Heart right ventricle (tissue), 16 donors: Measurements from ENCODE around the gene GBX1. TPM values are rescaled to one million over a fixed set of nuclear protein-coding genes. Genes with fewer than 3 reads are reported as not detected.

Source experiments
- ATAC-seq, 8 donors: fragments of 200-7000 bp; cut with Tn5 transposase; one replicate each; pipeline ENCODE4 v1.9.1; 2020; ENCODE audit warnings: mild to moderate bottlenecking in 8 of 8, moderate library complexity in 8 of 8, moderate number of reproducible peaks in 1 of 8
- DNase-seq, 2 donors: peaks; one replicate each; pipeline ENCODE4 v3.0.0-alpha.2; 2020
- H3K27ac ChIP-seq, 10 donors: fragments of 200-600 bp; sonication (generic) in 2 of 10; one replicate each; pipeline versions ENCODE4 v1.5.0 to v1.8.0; 2020 to 2022; ENCODE audit warnings: mild to moderate bottlenecking in 3 of 10
- H3K27me3 ChIP-seq, 7 donors: fragments of 200-600 bp; one replicate each; pipeline ENCODE4 v1.8.0; 2021 to 2022; ENCODE audit warnings: mild to moderate bottlenecking in 2 of 7
- H3K36me3 ChIP-seq, 9 donors: fragments of 200-600 bp; sonication (generic) in 1 of 9; one replicate each; pipeline versions ENCODE4 v1.5.0 to v1.8.0; 2020 to 2022; ENCODE audit warnings: mild to moderate bottlenecking in 2 of 9
- H3K4me1 ChIP-seq, 9 donors: fragments of 200-600 bp; sonication (generic) in 1 of 9; one replicate each; pipeline versions ENCODE4 v1.5.0 to v1.8.0; 2020 to 2022; ENCODE audit warnings: mild to moderate bottlenecking in 4 of 9
- H3K4me3 ChIP-seq, 10 donors: fragments of 200-600 bp; sonication (generic) in 2 of 10; one replicate each; pipeline versions ENCODE4 v1.5.0 to v1.8.0; 2020 to 2022; ENCODE audit warnings: mild to moderate bottlenecking in 7 of 10, moderate library complexity in 2 of 10
- H3K9me3 ChIP-seq, 11 donors: fragments of 200-600 bp in 10 of 11; sonication (generic) in 2 of 11; one replicate each; pipeline versions ENCODE4 v1.5.0 to v1.8.0; 2013 to 2022; ENCODE audit warnings: mild to moderate bottlenecking in 2 of 11, control low read depth in 1 of 11, moderate library complexity in 1 of 11
- WGBS, 2 donors: extraction: QIAGEN DNeasy Blood & Tissue Kit; methylation state at CpG; one replicate each; pipeline ENCODE4 v1.1.7; 2013; ENCODE audit warnings: inconsistent platforms in 1 of 2; 5-methylcytosine and 5-hydroxymethylcytosine counted together
- intact Hi-C, 10 donors: fragments of 100-400 bp; cut with DNase I; formaldehyde crosslinking; loops; one replicate each; pipeline versions ENCODE4 v1.11.1 to v1.14.2; 2022
- polyA plus RNA-seq, 2 donors: library from polyadenylated mRNA; stranded (reverse); fragments of 200-250 nt; gene quantifications; one replicate each; pipeline ENCODE4 v1.2.3, GENCODE V29; 2013
- total RNA-seq, 10 donors: library from RNA; stranded (reverse); fragmentation: NEBNext Ultra II Directional in 3 of 10; extraction: Animal tissue kit (Norgen Biotek cat#: 25700) in 3 of 10; gene quantifications; one replicate each; pipeline versions ENCODE4 v1.2.1 to v1.2.4, GENCODE V29; 2021 to 2023
- TF ChIP-seq, protein P1 (sequence below), 9 donors: fragments of 200-600 bp; sonication (generic) in 2 of 9; IDR thresholded peaks; one replicate each; pipeline versions ENCODE4 v1.5.0 to v1.8.0; 2021 to 2022; ENCODE audit warnings: antibody characterized with exemption in 9 of 9, mild to moderate bottlenecking in 5 of 9, moderate library complexity in 1 of 9
- donor health status: Arrhythmogenic right ventricular cardiomyopathy.
- donor health status: ischemic (EF 13 %, LVEDD 7.1; RV severe dilation, severe dysfunction).
- donor health status: healthy with polysubstance abuse.
- donor health status: DM: no; HTN: yes; CAD: no.
- donor health status: DM: no; HTN: no; CAD: no.
- donor health status: ischemic (EF 25% LVEDD 6.9; RV normal size, moderate dysfunction).
- donor health status: ischemic (EF 25% LVEDD 5.7; RV mildly dilated, moderate dysfunction).
- donor health status: healthy.
- donor health status: DM: yes; HTN: yes; CAD: no.
- donor health status: Ischemic cardiomyopathy.
- donor health status: ischemic (EF 35%, LVEDD 5.7; RV mildly dilated, moderate dysfunction).
- donor health status: nonischemic (EF 11% LVEDD 7.7; RV severe dilation, severe dysfunction).
- donor health status: DM: yes; HTN: yes; CAD: no.
- donor health status: PGD.
- donor health status: ischemic (EF 29% LVEDD 5.4; RV normal size, mild dysfunction).
- donor health status: nonischemic (EF 23%, LVEDD 6.1; RV moderate dilation, normal function).

GBX1 gene
- total and polyA plus RNA-seq, 12 donors, result 0.04 to 2.0 (median 0.93) TPM; not detected in 3

GRCh38 chr7:151103973-151104372, 63.5 kb downstream of the GBX1 start:
- TF ChIP-seq, protein P1, sequence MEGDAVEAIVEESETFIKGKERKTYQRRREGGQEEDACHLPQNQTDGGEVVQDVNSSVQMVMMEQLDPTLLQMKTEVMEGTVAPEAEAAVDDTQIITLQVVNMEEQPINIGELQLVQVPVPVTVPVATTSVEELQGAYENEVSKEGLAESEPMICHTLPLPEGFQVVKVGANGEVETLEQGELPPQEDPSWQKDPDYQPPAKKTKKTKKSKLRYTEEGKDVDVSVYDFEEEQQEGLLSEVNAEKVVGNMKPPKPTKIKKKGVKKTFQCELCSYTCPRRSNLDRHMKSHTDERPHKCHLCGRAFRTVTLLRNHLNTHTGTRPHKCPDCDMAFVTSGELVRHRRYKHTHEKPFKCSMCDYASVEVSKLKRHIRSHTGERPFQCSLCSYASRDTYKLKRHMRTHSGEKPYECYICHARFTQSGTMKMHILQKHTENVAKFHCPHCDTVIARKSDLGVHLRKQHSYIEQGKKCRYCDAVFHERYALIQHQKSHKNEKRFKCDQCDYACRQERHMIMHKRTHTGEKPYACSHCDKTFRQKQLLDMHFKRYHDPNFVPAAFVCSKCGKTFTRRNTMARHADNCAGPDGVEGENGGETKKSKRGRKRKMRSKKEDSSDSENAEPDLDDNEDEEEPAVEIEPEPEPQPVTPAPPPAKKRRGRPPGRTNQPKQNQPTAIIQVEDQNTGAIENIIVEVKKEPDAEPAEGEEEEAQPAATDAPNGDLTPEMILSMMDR (IDR thresholded peaks at IDR 0.05), result no peak
- Histone ChIP-seq H3K36me3 (peaks cover 0 to 15% (median 0%) of the 10 kb centered on the region in 9 donors), H3K4me3 (no peak overlapping the region), H3K27ac (no peak overlapping the region), H3K4me1 (peaks cover 0 to 42% (median 11%) of the 10 kb centered on the region in 9 donors), H3K27me3 (no peaks in the 10 kb centered on the region), H3K9me3 (no peaks in the 10 kb centered on the region)
- no peak for ATAC-seq
- 83 to 91% methylated on average over 12 of the region's 12 CpGs for WGBS, 2 donors
- intact Hi-C loops, result loop anchor here in 3 of 10 donors (10.0 kb wide), 3 partner anchors 59 to 219 kb away; partner anchors contain the start of gene ASIC3 (in 1 of the 3)
- no peak for DNase-seq

GRCh38 chr7:151102991-151103390, 64.5 kb downstream of the GBX1 start:
- no peaks in the 10 kb centered on the region for H3K9me3 ChIP-seq
- H3K36me3 ChIP-seq, result peaks cover 0 to 15% (median 0%) of the 10 kb centered on the region in 9 donors
- WGBS, 2 donors, result 74 to 81% methylated on average over 3 of the region's 3 CpGs
- ATAC-seq (no peak), DNase-seq (no peak)
- no peak overlapping the region for H3K4me3 ChIP-seq
- intact Hi-C loops, result loop anchor here in 3 of 10 donors (10.0 kb wide), 3 partner anchors 58 to 218 kb away; partner anchors contain the start of gene ASIC3 (in 1 of the 3)
- H3K4me1 ChIP-seq, result peaks cover 0 to 42% (median 11%) of the 10 kb centered on the region in 9 donors
- H3K27me3 ChIP-seq, result no peaks in the 10 kb centered on the region
- no peak overlapping the region for H3K27ac ChIP-seq
- TF ChIP-seq, protein P1 (IDR thresholded peaks at IDR 0.05), result no peak

GRCh38 chr7:151101621-151102396, 65.7 kb downstream of the GBX1 start:
- Histone ChIP-seq H3K9me3 (no peaks in the 10 kb centered on the region), H3K4me3 (no peak overlapping the region), H3K36me3 (peaks cover 0 to 20% (median 0%) of the 10 kb centered on the region in 9 donors), H3K27me3 (no peaks in the 10 kb centered on the region), H3K27ac (no peak overlapping the region), H3K4me1 (peaks cover 5 to 49% (median 11%) of the 10 kb centered on the region in 9 donors)
- DNase-seq, result no peak
- intact Hi-C loops, result loop anchor here in 3 of 10 donors (10.0 kb wide), 3 partner anchors 57 to 217 kb away; partner anchors contain the start of gene ASIC3 (in 1 of the 3)
- ATAC-seq, result peak in 1 of 8 donors; percentile 30
- whole genome bisulfite sequencing, 2 donors, result 82% methylated on average over 24 of the region's 24 CpGs
- TF ChIP-seq, protein P1 (IDR thresholded peaks at IDR 0.05), result no peak

- H3K9me3 ChIP-seq, result no peaks in the 10 kb centered on the region
- H3K36me3 ChIP-seq, result peaks cover 0 to 17% (median 0%) of the 10 kb centered on the region in 9 donors
- H3K4me3 ChIP-seq, result no peak overlapping the region
- H3K27me3 ChIP-seq, result no peaks in the 10 kb centered on the region
- ATAC-seq (peak in 2 of 8 donors; percentile 12 to 28), DNase-seq (no peak)
- 84 to 89% methylated on average over 10 of the region's 10 CpGs for WGBS, 2 donors
- TF ChIP-seq, protein P1 (IDR thresholded peaks at IDR 0.05), result no peak
- intact Hi-C loops, result loop anchor here in 3 of 10 donors (10.0 kb wide), 3 partner anchors 56 to 216 kb away; partner anchors contain the start of gene ASIC3 (in 1 of the 3)
- no peak overlapping the region for H3K27ac ChIP-seq
- peaks cover 5 to 51% (median 11%) of the 10 kb centered on the region in 9 donors for H3K4me1 ChIP-seq
Measured at GRCh38 chr7:151100921-151101320, 66.6 kb downstream of the GBX1 start.
